HEK293 (cell line): ENCODE results near the gene PRKAB1.

Experiments
- CTCF ChIA-PET: fragments of 350-600 bp; formaldehyde crosslinking; extraction: SDS; loops from one replicate; lab custom pipeline; 2021; ENCODE audit warnings: antibody characterized with exemption; lab: Yijun Ruan, JAX
- POLR2A ChIA-PET: fragments of 300-600 bp; formaldehyde crosslinking; extraction: SDS; loops from one replicate; lab custom pipeline; 2020; ENCODE audit warnings: antibody characterized with exemption, inconsistent platforms; lab: Yijun Ruan, JAX
- H3K27ac ChIP-seq: fragments of 200-500 bp; sonication (Bioruptor generic); 2 replicates; pipeline ENCODE4 v1.5.1; 2014; ENCODE audit warnings: low read depth, low read length, control low read depth, inconsistent platforms; ENCODE audit errors: extremely low read depth
- H3K36me3 ChIP-seq, 2 experiments: fragments of 200-500 bp in 1 of 2; sonication (Bioruptor generic) in 1 of 2; 1 replicate in 1 of 2; 2 replicates in 1 of 2; pipeline ENCODE4 v1.5.1; 2014 to 2017; ENCODE audit warnings: inconsistent platforms in 2 of 2, low read length in 2 of 2; ENCODE audit not compliant: control insufficient read depth in 2 of 2, insufficient read depth in 1 of 2
- H3K4me1 ChIP-seq: fragments of 200-500 bp; sonication (Bioruptor generic); 2 replicates; pipeline ENCODE4 v1.5.1; 2014; ENCODE audit warnings: mild to moderate bottlenecking, low read length, inconsistent platforms; ENCODE audit not compliant: control insufficient read depth, insufficient read depth
- H3K4me3 ChIP-seq: 2 replicates; pipeline ENCODE4 v1.5.1; 2011; ENCODE audit warnings: low read depth, mild to moderate bottlenecking, control low read depth, low read length, moderate library complexity
- H3K9me3 ChIP-seq: fragments of 200-500 bp; sonication (Bioruptor generic); 2 replicates; pipeline ENCODE4 v1.5.1; 2014; ENCODE audit warnings: low read depth, low read length, inconsistent platforms; ENCODE audit not compliant: control insufficient read depth, insufficient read depth
- GLIS1 ChIP-seq: fragments of 450-650 bp; formaldehyde crosslinking; IDR thresholded peaks from 2 replicates; pipeline ENCODE4 v1.5.1; 2016; ENCODE audit warnings: missing biosample characterization, missing genetic modification characterization
- HIC1 ChIP-seq: fragments of 450-650 bp; formaldehyde crosslinking; IDR thresholded peaks from 2 replicates; pipeline ENCODE4 v1.5.1; 2016; ENCODE audit warnings: missing biosample characterization, missing genetic modification characterization
- ZBTB6 ChIP-seq: fragments of 450-650 bp; formaldehyde crosslinking; IDR thresholded peaks from 2 replicates; pipeline ENCODE4 v1.5.1; 2017; ENCODE audit warnings: missing biosample characterization, missing genetic modification characterization
- ZBTB7A ChIP-seq: fragments of 450-650 bp; formaldehyde crosslinking; IDR thresholded peaks from 2 replicates; pipeline ENCODE4 v1.5.1; 2016; ENCODE audit warnings: low read depth, missing biosample characterization, missing genetic modification characterization
- ZBTB8A ChIP-seq: fragments of 450-650 bp; formaldehyde crosslinking; IDR thresholded peaks from 2 replicates; pipeline ENCODE4 v1.5.1; 2016; ENCODE audit warnings: missing biosample characterization, missing genetic modification characterization
- ZNF132 ChIP-seq: fragments of 450-650 bp; formaldehyde crosslinking; IDR thresholded peaks from 2 replicates; pipeline ENCODE4 v1.5.1; 2017; ENCODE audit warnings: missing biosample characterization, missing genetic modification characterization, borderline replicate concordance
- ZNF18 ChIP-seq: fragments of 450-650 bp; formaldehyde crosslinking; IDR thresholded peaks from 2 replicates; pipeline ENCODE4 v1.5.1; 2016; ENCODE audit warnings: missing biosample characterization, missing genetic modification characterization
- ZNF184 ChIP-seq: fragments of 450-650 bp; IDR thresholded peaks from 2 replicates; pipeline ENCODE4 v1.5.1; 2018; ENCODE audit warnings: missing biosample characterization, mild to moderate bottlenecking, missing genetic modification characterization
- ZNF19 ChIP-seq: fragments of 450-650 bp; formaldehyde crosslinking; IDR thresholded peaks from 2 replicates; pipeline ENCODE4; 2016; ENCODE audit warnings: missing biosample characterization, missing genetic modification characterization, low read depth
- ZNF24 ChIP-seq: fragments of 450-650 bp; formaldehyde crosslinking; IDR thresholded peaks from 2 replicates; pipeline ENCODE4 v1.5.1; 2016; ENCODE audit warnings: missing biosample characterization, missing genetic modification characterization
- ZNF280D ChIP-seq: fragments of 450-650 bp; formaldehyde crosslinking; IDR thresholded peaks from 2 replicates; pipeline ENCODE4 v1.5.1; 2016; ENCODE audit warnings: missing biosample characterization, missing genetic modification characterization
- ZNF37A ChIP-seq: fragments of 450-650 bp; IDR thresholded peaks from 2 replicates; pipeline ENCODE4 v1.5.1; 2018; ENCODE audit warnings: missing biosample characterization, missing genetic modification characterization
- ZNF501 ChIP-seq: fragments of 450-650 bp; formaldehyde crosslinking; IDR thresholded peaks from 2 replicates; pipeline ENCODE4 v1.5.1; 2016; ENCODE audit warnings: missing biosample characterization, missing genetic modification characterization
- ZNF585B ChIP-seq: fragments of 450-650 bp; formaldehyde crosslinking; IDR thresholded peaks from 2 replicates; pipeline ENCODE4 v1.5.1; 2016; ENCODE audit warnings: missing biosample characterization, missing genetic modification characterization
- ZNF600 ChIP-seq: fragments of 450-650 bp; formaldehyde crosslinking; IDR thresholded peaks from 2 replicates; pipeline ENCODE4 v1.5.1; 2016; ENCODE audit warnings: missing biosample characterization, missing genetic modification characterization
- ZNF624 ChIP-seq: fragments of 450-650 bp; formaldehyde crosslinking; IDR thresholded peaks from 2 replicates; pipeline ENCODE4 v1.5.1; 2017; ENCODE audit warnings: missing biosample characterization, missing genetic modification characterization
- ZNF629 ChIP-seq: fragments of 450-650 bp; formaldehyde crosslinking; IDR thresholded peaks from 2 replicates; pipeline ENCODE4 v1.5.1; 2017; ENCODE audit warnings: missing biosample characterization, missing genetic modification characterization
- ZNF692 ChIP-seq: fragments of 450-650 bp; formaldehyde crosslinking; IDR thresholded peaks from 2 replicates; pipeline ENCODE4 v1.5.1; 2016; ENCODE audit warnings: missing biosample characterization, missing genetic modification characterization
- ZSCAN5A ChIP-seq: fragments of 450-650 bp; formaldehyde crosslinking; IDR thresholded peaks from 2 replicates; pipeline ENCODE4 v1.5.1; 2016; ENCODE audit warnings: missing biosample characterization, missing genetic modification characterization

Gene PRKAB1

GRCh38 chr12:119687406-119687805 is 19.5 kb downstream of the PRKAB1 start (continued):
- TF ChIP-seq ZNF692 (no peak), HIC1 (tag by site-specific recombination) (no peak), ZBTB7A (tag by site-specific recombination) (no peak), ZSCAN5A (tag by site-specific recombination) (no peak), GLIS1 (tag by site-specific recombination) (no peak), ZNF585B (no peak), ZBTB8A (tag by site-specific recombination) (no peak)

- Histone ChIP-seq H3K27ac (no peak overlapping the region), H3K36me3 (peaks cover 9 to 42% of the 10 kb centered on the region in 2 experiments; a peak in 2 of 3 replicates), H3K4me3 (no peak overlapping the region), H3K9me3 (no peaks in the 10 kb centered on the region), H3K4me1 (peaks cover 4% of the 10 kb centered on the region; the same call in 1 of the 2 replicates)
- no peak for TF ChIP-seq ZNF184 (tag by site-specific recombination)
- TF ChIP-seq ZNF624, result no peak
- CTCF ChIA-PET, result interaction anchor here (0.6 to 1.3 kb wide), 2 partner anchors 29 to 31 kb away, joined by 3 to 5 read pairs; no protein-coding TSS in a partner anchor
- POLR2A ChIA-PET, result no interaction called here
Measured at GRCh38 chr12:119687879-119688278, 19.9 kb downstream of the PRKAB1 start.

- peaks cover 9 to 42% of the 10 kb centered on the region in 2 experiments; a peak in 2 of 3 replicates for H3K36me3 ChIP-seq
- no peak overlapping the region for H3K27ac ChIP-seq
- no peak overlapping the region for H3K4me3 ChIP-seq
- peaks cover 7% of the 10 kb centered on the region; the same call in 1 of the 2 replicates for H3K4me1 ChIP-seq
- ChIA-PET POLR2A (no interaction called here), CTCF (no interaction called here)
- H3K9me3 ChIP-seq, result no peaks in the 10 kb centered on the region
- no peak for TF ChIP-seq ZNF19 (tag by site-specific recombination)
- no peak for TF ChIP-seq ZNF132 (tag by site-specific recombination)
- TF ChIP-seq ZNF280D (tag by site-specific recombination), result no peak
- TF ChIP-seq ZNF18 (tag by site-specific recombination), result no peak
- no peak for TF ChIP-seq ZNF37A (tag by site-specific recombination)
- no peak for TF ChIP-seq HIC1 (tag by site-specific recombination)
- no peak for TF ChIP-seq ZNF501 (tag by site-specific recombination)
- TF ChIP-seq ZBTB6 (tag by site-specific recombination), result no peak
- no peak for TF ChIP-seq ZNF600 (tag by site-specific recombination)
- no peak for TF ChIP-seq ZNF24 (tag by site-specific recombination)
- TF ChIP-seq ZNF629 (tag by site-specific recombination), result no peak
Measured at GRCh38 chr12:119689935-119690500, 22.1 kb downstream of the PRKAB1 start.
